Brain microvascular endothelial cell (primary cell): ENCODE measurements around the gene ANTXRL.
"Not testable (repeated sequence)": the region's sequence is repeated elsewhere in the genome, so short reads cannot be mapped to it uniquely, and the experiment has no call there.

Source experiments
- DNase-seq: peaks from one replicate; pipeline ENCODE4 v3.0.0-alpha.2; 2020
- H3K27ac ChIP-seq: fragments of 250-450 bp; sonication (Bioruptor Pico); 2 replicates; pipeline ENCODE4 v1.5.1; 2020; ENCODE audit warnings: mild to moderate bottlenecking, moderate library complexity
- H3K27me3 ChIP-seq: fragments of 250-450 bp; sonication (Bioruptor Pico); replicated peaks from 2 replicates; pipeline ENCODE4 v1.5.1; 2020; ENCODE audit warnings: mild to moderate bottlenecking
- H3K36me3 ChIP-seq: fragments of 250-450 bp; sonication (Bioruptor Pico); replicated peaks from 2 replicates; pipeline ENCODE4 v1.5.1; 2020; ENCODE audit warnings: mild to moderate bottlenecking
- H3K4me3 ChIP-seq: 2 replicates; pipeline ENCODE4 v1.5.1; 2011; ENCODE audit warnings: low read depth, mild to moderate bottlenecking, control low read depth, low read length, moderate library complexity
- CTCF ChIP-seq: IDR thresholded peaks from 2 replicates; pipeline ENCODE4 v1.5.1; 2011; ENCODE audit warnings: low read depth, mild to moderate bottlenecking, moderate library complexity, low read length, control low read depth, inconsistent platforms; ENCODE audit errors: missing control alignments
- in situ Hi-C: cut with HindIII; loops from 2 replicates; pipeline ENCODE4 v1.10.0; 2017; ENCODE audit warnings: low sequenced_read_pairs, low pct_ligation_motif_present

The ANTXRL gene

GRCh38 chr10:46245381-46245900 is 41.4 kb upstream of the ANTXRL start:
- Histone ChIP-seq H3K4me3 (no peak overlapping the region), H3K27me3 (peaks cover 2% of the 10 kb centered on the region), H3K36me3 (no peaks in the 10 kb centered on the region), H3K27ac (no peak overlapping the region)
- TF ChIP-seq CTCF = no peak
- in situ Hi-C loops = no loop called here
- no peak for DNase-seq

GRCh38 chr10:46246400-46247180 is 40.2 kb upstream of the ANTXRL start:
- in situ Hi-C loops, H3K36me3 ChIP-seq, H3K27me3 ChIP-seq, H3K4me3 ChIP-seq, DNase-seq, H3K27ac ChIP-seq: not testable (repeated sequence)

GRCh38 chr10:46247181-46247475 is 39.7 kb upstream of the ANTXRL start:
- in situ Hi-C loops = no loop called here
- no peak for TF ChIP-seq CTCF
- no peak overlapping the region for H3K4me3 ChIP-seq
- H3K27ac ChIP-seq = no peak overlapping the region
- H3K36me3 ChIP-seq = no peaks in the 10 kb centered on the region
- peaks cover 2% of the 10 kb centered on the region for H3K27me3 ChIP-seq
- no peak for DNase-seq

GRCh38 chr10:46247808-46248569 is 38.8 kb upstream of the ANTXRL start:
- no peak for DNase-seq
- in situ Hi-C loops = no loop called here
- H3K27me3 ChIP-seq = peaks cover 2% of the 10 kb centered on the region
- no peak overlapping the region for H3K27ac ChIP-seq
- TF ChIP-seq CTCF = no peak
- no peak overlapping the region for H3K4me3 ChIP-seq
- H3K36me3 ChIP-seq = no peaks in the 10 kb centered on the region

- in situ Hi-C loops = no loop called here
- no peak for DNase-seq
- H3K36me3 ChIP-seq = no peaks in the 10 kb centered on the region
Measured at GRCh38 chr10:46248651-46249146, 38.1 kb upstream of the ANTXRL start.

GRCh38 chr10:46249617-46250344 is 37.0 kb upstream of the ANTXRL start:
- DNase-seq, in situ Hi-C loops, H3K27me3 ChIP-seq, H3K27ac ChIP-seq, H3K36me3 ChIP-seq, H3K4me3 ChIP-seq: not testable (repeated sequence)

More at GRCh38 chr10:46248651-46249146, 38.1 kb upstream of the ANTXRL start:
- TF ChIP-seq CTCF = no peak
- H3K27ac ChIP-seq = no peak overlapping the region
- no peak overlapping the region for H3K4me3 ChIP-seq
- peaks cover 2% of the 10 kb centered on the region for H3K27me3 ChIP-seq
